ENCODE measurements around the gene CRY1. TPM values are rescaled to one million over a fixed set of nuclear protein-coding genes. Genes with fewer than 3 reads are reported as not detected.

Gene CRY1
- total and polyA plus RNA-seq, 9 of the 15 experiments (the other 6 are each of a cell fraction or from before 2014, with no cell fraction given), result 8.7 to 33.3 (median 25.2) TPM

DNA sequence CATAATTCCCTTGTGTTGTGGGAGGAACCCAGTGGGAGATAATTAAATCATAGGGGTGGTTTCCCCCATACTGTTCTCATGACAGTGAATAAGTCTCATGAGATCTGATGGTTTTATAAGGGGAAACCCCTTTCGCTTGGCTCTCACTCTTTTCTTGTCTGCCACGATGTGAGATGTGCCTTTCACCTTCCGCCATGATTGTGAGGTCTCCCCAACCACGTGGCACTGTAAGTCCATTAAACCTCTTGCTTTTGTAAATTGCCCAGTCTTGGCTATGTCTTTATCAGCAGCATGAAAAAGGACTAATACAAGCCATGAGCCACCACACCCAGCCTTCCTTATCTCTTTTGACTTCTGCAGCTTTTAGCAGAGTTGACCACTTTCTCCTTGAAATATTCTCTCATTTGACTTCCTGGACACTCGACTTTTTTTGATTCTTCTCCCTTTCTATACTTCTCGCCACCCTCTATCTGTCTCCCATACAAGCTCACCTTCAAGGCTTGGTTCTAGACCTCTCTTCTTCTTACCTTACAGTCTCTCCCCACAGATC is 108.7 kb downstream of the CRY1 start (continued):
- TF ChIP-seq, protein P1, sequence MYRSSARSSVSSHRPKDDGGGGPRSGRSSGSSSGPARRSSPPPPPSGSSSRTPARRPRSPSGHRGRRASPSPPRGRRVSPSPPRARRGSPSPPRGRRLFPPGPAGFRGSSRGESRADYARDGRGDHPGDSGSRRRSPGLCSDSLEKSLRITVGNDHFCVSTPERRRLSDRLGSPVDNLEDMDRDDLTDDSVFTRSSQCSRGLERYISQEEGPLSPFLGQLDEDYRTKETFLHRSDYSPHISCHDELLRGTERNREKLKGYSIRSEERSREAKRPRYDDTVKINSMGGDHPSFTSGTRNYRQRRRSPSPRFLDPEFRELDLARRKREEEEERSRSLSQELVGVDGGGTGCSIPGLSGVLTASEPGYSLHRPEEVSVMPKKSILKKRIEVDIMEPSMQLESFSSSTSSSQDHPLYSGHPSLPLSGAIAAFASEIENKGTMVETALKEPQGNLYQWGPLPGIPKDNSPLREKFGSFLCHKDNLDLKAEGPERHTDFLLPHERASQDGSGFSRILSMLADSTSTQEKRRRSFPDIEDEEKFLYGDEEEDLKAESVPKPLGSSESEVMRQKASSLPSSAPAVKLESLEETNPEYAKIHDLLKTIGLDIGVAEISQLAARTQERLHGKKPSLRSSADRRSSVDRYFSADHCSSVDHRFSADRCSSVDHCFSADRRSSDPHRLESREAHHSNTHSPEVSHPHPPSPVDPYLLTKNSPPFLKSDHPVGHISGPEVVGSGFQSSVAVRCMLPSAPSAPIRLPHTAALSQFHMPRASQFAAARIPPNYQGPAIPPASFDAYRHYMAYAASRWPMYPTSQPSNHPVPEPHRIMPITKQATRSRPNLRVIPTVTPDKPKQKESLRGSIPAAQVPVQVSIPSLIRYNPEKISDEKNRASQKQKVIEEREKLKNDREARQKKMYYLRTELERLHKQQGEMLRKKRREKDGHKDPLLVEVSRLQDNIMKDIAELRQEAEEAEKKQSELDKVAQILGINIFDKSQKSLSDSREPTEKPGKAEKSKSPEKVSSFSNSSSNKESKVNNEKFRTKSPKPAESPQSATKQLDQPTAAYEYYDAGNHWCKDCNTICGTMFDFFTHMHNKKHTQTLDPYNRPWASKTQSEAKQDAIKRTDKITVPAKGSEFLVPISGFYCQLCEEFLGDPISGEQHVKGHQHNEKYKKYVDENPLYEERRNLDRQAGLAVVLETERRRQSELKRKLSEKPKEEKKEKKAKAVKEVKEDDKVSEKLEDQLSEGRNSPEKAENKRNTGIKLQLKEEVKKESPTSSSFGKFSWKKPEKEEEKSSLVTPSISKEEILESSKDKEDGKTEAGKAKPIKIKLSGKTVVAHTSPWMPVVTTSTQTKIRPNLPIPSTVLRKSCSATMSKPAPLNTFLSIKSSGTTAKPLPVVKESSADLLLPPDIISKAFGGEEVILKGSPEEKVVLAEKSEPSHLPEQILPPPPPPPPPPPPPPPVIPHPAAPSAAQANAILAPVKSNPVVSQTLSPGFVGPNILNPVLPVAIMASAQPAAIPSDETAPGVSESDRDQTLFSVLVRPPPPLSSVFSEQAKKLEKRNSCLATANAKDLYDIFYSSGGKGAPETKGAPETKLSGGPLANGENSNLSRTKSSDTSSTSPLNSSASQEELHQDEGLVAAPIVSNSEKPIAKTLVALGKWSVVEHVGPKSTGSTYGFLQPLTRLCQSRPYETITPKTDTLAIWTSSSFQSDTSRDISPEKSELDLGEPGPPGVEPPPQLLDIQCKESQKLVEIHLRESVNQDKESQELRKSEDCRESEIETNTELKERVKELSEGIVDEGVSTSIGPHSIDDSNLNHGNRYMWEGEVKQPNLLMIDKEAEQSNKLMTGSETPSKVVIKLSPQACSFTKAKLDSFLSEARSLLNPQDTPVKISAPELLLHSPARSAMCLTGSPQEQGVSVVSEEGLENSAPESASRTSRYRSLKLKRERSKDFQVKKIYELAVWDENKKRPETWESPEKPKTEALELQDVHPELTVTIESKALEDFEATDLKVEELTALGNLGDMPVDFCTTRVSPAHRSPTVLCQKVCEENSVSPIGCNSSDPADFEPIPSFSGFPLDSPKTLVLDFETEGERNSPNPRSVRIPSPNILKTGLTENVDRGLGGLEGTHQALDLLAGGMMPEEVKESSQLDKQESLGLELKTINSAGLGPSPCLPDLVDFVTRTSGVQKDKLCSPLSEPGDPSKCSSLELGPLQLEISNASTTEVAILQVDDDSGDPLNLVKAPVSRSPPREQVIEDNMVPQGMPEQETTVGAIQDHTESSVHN (IDR thresholded peaks at IDR 0.05; ENCODE audit: borderline replicate concordance in 1 of 2, low read depth in 1 of 2), result 0 out of 4 replicates have a peak, but pooled peaks of 1 of the 2 experiments have one; percentile 34
- TF ChIP-seq LEF1 (IDR thresholded peaks at IDR 0.05) (peak; percentile 71), GATAD2B (IDR thresholded peaks at IDR 0.05; ENCODE audit: borderline replicate concordance) (0 out of 2 replicates have a peak, but pooled peaks have one; percentile 55), SMAD4 (CRISPR knock-in tag; conservative IDR thresholded peaks at IDR 0.05) (peak; percentile 64), CCNT2 (IDR thresholded peaks at IDR 0.05; ENCODE audit: borderline replicate concordance, extremely low read depth, insufficient read length, low read depth, low read length) (peak; percentile 23), SMARCC2 (IDR thresholded peaks at IDR 0.05; ENCODE audit: low read depth) (0 out of 2 replicates have a peak, but pooled peaks have one; percentile 36), TFAM (CRISPR knock-in tag; conservative IDR thresholded peaks at IDR 0.05) (no peak), HDAC2 (IDR thresholded peaks at IDR 0.05) (peak; percentile 84), CREBBP (IDR thresholded peaks at IDR 0.05; ENCODE audit: low read depth, low read length) (no peak), TEAD4 (IDR thresholded peaks at IDR 0.05; ENCODE audit: low read length) (peak; percentile 77), TEAD4 (CRISPR knock-in tag; IDR thresholded peaks at IDR 0.05; ENCODE audit: borderline replicate concordance) (no peak), NFRKB (IDR thresholded peaks at IDR 0.05; ENCODE audit: low read depth) (peak; percentile 57), ELF1 (tag; IDR thresholded peaks at IDR 0.05) (0 out of 2 replicates have a peak, but pooled peaks have one; percentile 59), CBX1 (IDR thresholded peaks at IDR 0.05; ENCODE audit: low read depth) (peak; percentile 56; the same call in 1 of the 2 replicates), ETV5 (CRISPR knock-in tag; IDR thresholded peaks at IDR 0.05; ENCODE audit: low read depth) (peak; percentile 45; the same call in 1 of the 2 replicates), JUND (IDR thresholded peaks at IDR 0.05; ENCODE audit: borderline replicate concordance, low read depth, low read length) (peak; percentile 53; the same call in 1 of the 2 replicates), JUND (tag; IDR thresholded peaks at IDR 0.05; ENCODE audit: borderline replicate concordance, low read depth, low read length) (no peak; the same call in 2 of the 3 replicates)
- TF ChIP-seq, protein P2, sequence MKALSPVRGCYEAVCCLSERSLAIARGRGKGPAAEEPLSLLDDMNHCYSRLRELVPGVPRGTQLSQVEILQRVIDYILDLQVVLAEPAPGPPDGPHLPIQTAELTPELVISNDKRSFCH (CRISPR knock-in tag; IDR thresholded peaks at IDR 0.05), result no peak
- TF ChIP-seq, protein P2 (tag; IDR thresholded peaks at IDR 0.05), result peak; percentile 70; the same call in 1 of the 2 replicates

Data from K562 (cell line).